Liver (tissue), 9 donors: ENCODE measurements around the gene KLK14. TPM values are rescaled to one million over a fixed set of nuclear protein-coding genes. Genes with fewer than 3 reads are reported as not detected.

Experiments used
- DNase-seq: peaks from one replicate; pipeline ENCODE4 v3.0.0-alpha.2; 2017; ENCODE audit warnings: low spot score
- H3K27ac ChIP-seq, 2 donors: one replicate each; pipeline ENCODE4 v1.7.0; 2013; ENCODE audit warnings: inconsistent platforms in 2 of 2, low read length in 2 of 2, control low read depth in 1 of 2, low read depth in 1 of 2, mild to moderate bottlenecking in 1 of 2
- H3K27me3 ChIP-seq, 4 donors: one replicate each; pipeline versions ENCODE4 v1.6.1 to v1.7.0; 2013; ENCODE audit warnings: low read length in 3 of 4, inconsistent platforms in 1 of 4, mild to moderate bottlenecking in 1 of 4, moderate library complexity in 1 of 4; ENCODE audit not compliant: control insufficient read depth in 4 of 4, insufficient read depth in 4 of 4
- H3K36me3 ChIP-seq, 4 donors: one replicate each; pipeline versions ENCODE4 v1.6.1 to v1.7.0; 2013; ENCODE audit warnings: low read length in 3 of 4, mild to moderate bottlenecking in 3 of 4, low read depth in 1 of 4, moderate library complexity in 1 of 4; ENCODE audit not compliant: control insufficient read depth in 4 of 4, insufficient read depth in 3 of 4
- H3K4me1 ChIP-seq, 4 donors: one replicate each; pipeline versions ENCODE4 v1.6.1 to v1.7.0; 2013; ENCODE audit warnings: low read length in 3 of 4, mild to moderate bottlenecking in 3 of 4, moderate library complexity in 1 of 4; ENCODE audit not compliant: control insufficient read depth in 4 of 4, insufficient read depth in 4 of 4
- H3K4me3 ChIP-seq, 3 donors: one replicate each; pipeline versions ENCODE4 v1.6.1 to v1.7.0; 2013; ENCODE audit warnings: low read length in 3 of 3, control low read depth in 1 of 3, low read depth in 1 of 3, mild to moderate bottlenecking in 1 of 3
- H3K9ac ChIP-seq, 2 donors: one replicate each; pipeline ENCODE4 v1.7.0; 2013; ENCODE audit warnings: low read length in 2 of 2, mild to moderate bottlenecking in 2 of 2, moderate library complexity in 2 of 2, control low read depth in 1 of 2, low read depth in 1 of 2
- H3K9me3 ChIP-seq, 4 donors: one replicate each; pipeline versions ENCODE4 v1.6.1 to v1.7.0; 2013; ENCODE audit warnings: low read length in 3 of 4; ENCODE audit not compliant: control insufficient read depth in 4 of 4
- ATF3 ChIP-seq: IDR thresholded peaks from 2 replicates; pipeline ENCODE4 v1.6.1; 2016; ENCODE audit warnings: antibody characterized with exemption
- CTCF ChIP-seq: fragments of 150-350 bp; IDR thresholded peaks from 2 replicates; pipeline ENCODE4 v1.5.1; 2017; ENCODE audit warnings: improper control_type of control experiment, low read depth, low read length; ENCODE audit not compliant: missing input control
- EGR1 ChIP-seq, 2 donors: IDR thresholded peaks; 2 replicates each; pipeline ENCODE4 v1.6.1; 2016 to 2018; ENCODE audit warnings: antibody characterized with exemption in 2 of 2, low read depth in 2 of 2
- FOXA1 ChIP-seq: IDR thresholded peaks from 2 replicates; pipeline ENCODE4 v1.6.1; 2016; ENCODE audit warnings: antibody characterized with exemption
- FOXA2 ChIP-seq: IDR thresholded peaks from 2 replicates; pipeline ENCODE4 v1.6.1; 2016; ENCODE audit warnings: antibody characterized with exemption
- GABPA ChIP-seq, 2 donors: IDR thresholded peaks in 1 of 2; conservative IDR thresholded peaks in 1 of 2; 2 replicates each; pipeline ENCODE4 v1.6.1; 2016; ENCODE audit warnings: antibody characterized with exemption in 2 of 2, mild to moderate bottlenecking in 1 of 2, moderate library complexity in 1 of 2
- HNF4A ChIP-seq, 2 donors: conservative IDR thresholded peaks; 2 replicates each; pipeline ENCODE4 v1.6.1; 2016; ENCODE audit warnings: antibody characterized with exemption in 2 of 2, mild to moderate bottlenecking in 2 of 2
- HNF4G ChIP-seq: IDR thresholded peaks from 2 replicates; pipeline ENCODE4 v1.6.1; 2016; ENCODE audit warnings: antibody characterized with exemption
- JUND ChIP-seq, 2 donors: IDR thresholded peaks; 2 replicates each; pipeline ENCODE4 v1.6.1; 2016; ENCODE audit warnings: antibody characterized with exemption in 2 of 2
- MAX ChIP-seq: IDR thresholded peaks from 2 replicates; pipeline ENCODE4 v1.6.1; 2016; ENCODE audit warnings: antibody characterized with exemption
- NR2F2 ChIP-seq: IDR thresholded peaks from 2 replicates; pipeline ENCODE4 v1.6.1; 2016; ENCODE audit warnings: antibody characterized with exemption
- RAD21 ChIP-seq, 2 donors: IDR thresholded peaks; 2 replicates each; pipeline ENCODE4 v1.6.1; 2016; ENCODE audit warnings: antibody characterized with exemption in 2 of 2, mild to moderate bottlenecking in 2 of 2
- REST ChIP-seq: IDR thresholded peaks from 2 replicates; pipeline ENCODE4 v1.6.1; 2016; ENCODE audit warnings: antibody characterized with exemption, mild to moderate bottlenecking
- RXRA ChIP-seq, 2 donors: IDR thresholded peaks; 2 replicates each; pipeline ENCODE4 v1.6.1; 2017 to 2018; ENCODE audit warnings: antibody characterized with exemption in 2 of 2, mild to moderate bottlenecking in 1 of 2
- SP1 ChIP-seq: IDR thresholded peaks from 2 replicates; pipeline ENCODE4 v1.6.1; 2018; ENCODE audit warnings: antibody characterized with exemption, mild to moderate bottlenecking
- TAF1 ChIP-seq: conservative IDR thresholded peaks from 2 replicates; pipeline ENCODE4 v1.6.1; 2016; ENCODE audit warnings: antibody characterized with exemption, mild to moderate bottlenecking
- YY1 ChIP-seq: IDR thresholded peaks from 2 replicates; pipeline ENCODE4 v1.6.1; 2016; ENCODE audit warnings: antibody characterized with exemption, mild to moderate bottlenecking
- ZBTB33 ChIP-seq: IDR thresholded peaks from 2 replicates; pipeline ENCODE4 v1.6.1; 2016; ENCODE audit warnings: antibody characterized with exemption
- WGBS: extraction: QIAGEN DNeasy Blood & Tissue Kit; methylation state at CpG from one replicate; pipeline ENCODE4 v1.1.7; 2013; 5-methylcytosine and 5-hydroxymethylcytosine counted together
- polyA plus RNA-seq, 2 donors: library from polyadenylated mRNA; stranded (reverse) in 1 of 2; unstranded in 1 of 2; fragments of 200-250 nt in 1 of 2; fragments of >200 nt in 1 of 2; fragmentation: Nextera tagmentation in 1 of 2; extraction: Ambion mirVana in 1 of 2; gene quantifications; one replicate each; pipeline versions ENCODE4 v1.2.1 to v1.2.3, GENCODE V29; 2013 to 2015
- total RNA-seq, 2 donors: library from RNA; depleted of rRNA; stranded (reverse); fragments of >200 nt; gene quantifications; one replicate each; pipeline ENCODE4 v1.2.3, GENCODE V29; 2014
- donor health status: healthy.
- donor health status: healthy.
- donor health status: healthy.
- donor health status: healthy.
- donor health status: healthy.

The KLK14 gene
- total and polyA plus RNA-seq, 4 donors = 0.06 TPM; not detected in 3

- DNase-seq = no peak
- Histone ChIP-seq H3K4me1 (peaks cover 6 to 17% (median 14%) of the 10 kb centered on the region in 4 donors), H3K9ac (peak overlapping the region; percentile 21 to 42), H3K27me3 (no peaks in the 10 kb centered on the region), H3K4me3 (peak overlapping the region; percentile 75 to 95 (median 84)), H3K9me3 (no peaks in the 10 kb centered on the region), H3K27ac (peak overlapping the region; percentile 34 to 47), H3K36me3 (peaks cover 3 to 9% (median 5%) of the 10 kb centered on the region in 4 donors)
- no peak for TF ChIP-seq REST
- TF ChIP-seq TAF1 = no peak
- no peak for TF ChIP-seq FOXA1
- no peak for TF ChIP-seq HNF4G
- TF ChIP-seq SP1 = no peak
- TF ChIP-seq JUND (IDR thresholded peaks at IDR 0.05) = no peak
- no peak for TF ChIP-seq GABPA (IDR thresholded peaks at IDR 0.05 in 1 of 2, conservative IDR thresholded peaks at IDR 0.05 in 1 of 2)
- TF ChIP-seq HNF4A (conservative IDR thresholded peaks at IDR 0.05) = no peak
- TF ChIP-seq RXRA (IDR thresholded peaks at IDR 0.05) = no peak
- no peak for TF ChIP-seq CTCF
- TF ChIP-seq ATF3 = no peak
- no peak for TF ChIP-seq EGR1 (IDR thresholded peaks at IDR 0.05; ENCODE audit: low read depth in 2 of 2)
- no peak for TF ChIP-seq FOXA2
- TF ChIP-seq RAD21 (IDR thresholded peaks at IDR 0.05) = no peak
- TF ChIP-seq MAX = no peak
- no peak for TF ChIP-seq NR2F2
- TF ChIP-seq YY1 = no peak
- TF ChIP-seq ZBTB33 = no peak
- WGBS = 23% methylated on average over 18 of the region's 18 CpGs
These were observed 24.8 kb upstream of the KLK14 start for GRCh38 chr19:51107406-51108065.
